Measurements from ENCODE around the gene ZSCAN5B. TPM values are rescaled to one million over a fixed set of nuclear protein-coding genes. Genes with fewer than 3 reads are reported as not detected.

The ZSCAN5B gene
- total and polyA plus RNA-seq, 2 of the 8 experiments (the other 6 are each of a cell fraction or from before 2014, with no cell fraction given), result not detected

- no peak overlapping the region for H2BK15ac ChIP-seq (ENCODE audit: low read length)
- no peak overlapping the region for H3K4me3 ChIP-seq (ENCODE audit: extremely low read depth in 1 of 4, insufficient read depth in 2 of 4, low read depth in 3 of 4, low read length in 4 of 4)
- 93% methylated on average over 5 of the region's 5 CpGs; no CpG with 5 or more reads in 1 of the 2 experiments for WGBS, 2 experiments (ENCODE audit: extremely low coverage in 1 of 2, insufficient coverage in 1 of 2, insufficient read length in 1 of 2, insufficient replicate concordance in 2 of 2, low coverage in 1 of 2, low lambda C conversion rate in 2 of 2, missing lambda C conversion rate in 1 of 2)
- no peak overlapping the region for H2AFZ ChIP-seq (ENCODE audit: low read length)
- H3K4me2 ChIP-seq (ENCODE audit: insufficient read depth in 1 of 2, low read depth in 2 of 2, low read length in 2 of 2), result no peak overlapping the region
- FAIRE-seq (no peak), DNase-seq (ENCODE audit: low read depth in 1 of 2, low spot score in 2 of 2) (no peak)
- no peaks in the 10 kb centered on the region for H3K9me3 ChIP-seq (ENCODE audit: insufficient read depth in 2 of 2, low read depth in 1 of 2, low read length in 1 of 2)
- peaks cover 0 to 22% (median 9%) of the 10 kb centered on the region in 4 experiments; a peak in 5 of 8 replicates for H3K36me3 ChIP-seq (ENCODE audit: control insufficient read depth in 2 of 4, insufficient read depth in 4 of 4, low read length in 3 of 4)
- no peak overlapping the region for H4K5ac ChIP-seq (ENCODE audit: insufficient read length, low read depth, low read length)
- H3K14ac ChIP-seq (ENCODE audit: insufficient read length), result no peak overlapping the region
- H3K79me2 ChIP-seq (ENCODE audit: control insufficient read depth in 1 of 2, insufficient read depth in 2 of 2, low read length in 2 of 2), result peaks cover 0 to 13% of the 10 kb centered on the region in 2 experiments; a peak in 2 of 4 replicates
- no peak overlapping the region for H4K8ac ChIP-seq (ENCODE audit: extremely low read depth, insufficient read depth, low read length)
- H2BK5ac ChIP-seq (ENCODE audit: low read depth, low read length), result no peak overlapping the region
- H4K91ac ChIP-seq (replicated peaks; ENCODE audit: insufficient read length, low read length), result no peak overlapping the region
- no peaks in the 10 kb centered on the region for H3K27me3 ChIP-seq (replicated peaks in 1 of 4; ENCODE audit: control insufficient read depth in 3 of 4, extremely low read depth in 1 of 4, insufficient read depth in 3 of 4, low read length in 3 of 4)
- H3K23me2 ChIP-seq (ENCODE audit: low read depth, low read length), result no peaks in the 10 kb centered on the region
- H3K4ac ChIP-seq (replicated peaks; ENCODE audit: insufficient read length, low read depth, low read length), result no peak overlapping the region
- peaks cover 6% of the 10 kb centered on the region for H3K79me1 ChIP-seq (ENCODE audit: low read depth, low read length)
- H2BK120ac ChIP-seq (replicated peaks; ENCODE audit: low read depth, low read length), result no peak overlapping the region
- no peak overlapping the region for H2BK12ac ChIP-seq (ENCODE audit: low read depth, low read length)
- peaks cover 5 to 10% (median 7%) of the 10 kb centered on the region in 4 experiments; a peak in 6 of 7 replicates for H3K4me1 ChIP-seq (replicated peaks in 1 of 4; ENCODE audit: control insufficient read depth in 3 of 4, insufficient read depth in 4 of 4, low read length in 3 of 4)
- no peak overlapping the region for H3K18ac ChIP-seq (ENCODE audit: extremely low read depth, low read length)
- CTCF ChIA-PET (ENCODE audit: partially characterized antibody), result no interaction called here
- peak overlapping the region; percentile 42; the same call in 1 of the 2 replicates for H2AK5ac ChIP-seq (ENCODE audit: low read depth, low read length)
- H3K56ac ChIP-seq (replicated peaks; ENCODE audit: insufficient read length, low read depth, low read length), result no peak overlapping the region
- H3K23ac ChIP-seq (ENCODE audit: insufficient read length), result no peak overlapping the region
- H3K9ac ChIP-seq (replicated peaks in 1 of 4; ENCODE audit: extremely low read depth in 1 of 4, low read depth in 3 of 4, low read length in 3 of 4), result no peak overlapping the region
- peaks cover 3 to 15% of the 10 kb centered on the region in 2 experiments for H4K20me1 ChIP-seq (replicated peaks in 1 of 2; ENCODE audit: control insufficient read depth in 1 of 2, insufficient read depth in 2 of 2, low read length in 2 of 2)
- no peak overlapping the region for H2BK20ac ChIP-seq (ENCODE audit: low read length)
- no peak overlapping the region for H3K27ac ChIP-seq (ENCODE audit: low read depth, low read length)
- POLR2A ChIA-PET (ENCODE audit: partially characterized antibody), result interaction anchor here (1.6 kb wide), 1 partner anchor 29 kb away, joined by 4 read pairs; the partner anchor contains the start of gene ZNF787
- TF ChIP-seq SIN3A (conservative IDR thresholded peaks at IDR 0.05 in 1 of 2, IDR thresholded peaks at IDR 0.05 in 1 of 2; ENCODE audit: low read depth in 1 of 2, low read length in 2 of 2) (no peak), EP300 (IDR thresholded peaks at IDR 0.05; ENCODE audit: borderline replicate concordance in 1 of 2, low read depth in 2 of 2, low read length in 2 of 2) (no peak), JUN (IDR thresholded peaks at IDR 0.05; ENCODE audit: low read depth, low read length) (no peak), SIX5 (IDR thresholded peaks at IDR 0.05; ENCODE audit: low read depth, low read length) (no peak), TAF1 (IDR thresholded peaks at IDR 0.05; ENCODE audit: low read depth, low read length) (no peak), HDAC2 (IDR thresholded peaks at IDR 0.05; ENCODE audit: borderline replicate concordance in 1 of 2, low read depth in 2 of 2, low read length in 2 of 2) (no peak), RBBP5 (IDR thresholded peaks at IDR 0.05; ENCODE audit: borderline replicate concordance, low read depth, low read length) (no peak), BACH1 (IDR thresholded peaks at IDR 0.05; ENCODE audit: low read length) (no peak), SIRT6 (IDR thresholded peaks at IDR 0.05; ENCODE audit: low read length) (no peak), KDM1A (IDR thresholded peaks at IDR 0.05; ENCODE audit: borderline replicate concordance, low read length) (no peak), YY1 (IDR thresholded peaks at IDR 0.05; ENCODE audit: low read depth, low read length) (no peak), RFX5 (IDR thresholded peaks at IDR 0.05; ENCODE audit: borderline replicate concordance, low read depth, low read length) (no peak), CHD2 (IDR thresholded peaks at IDR 0.05; ENCODE audit: low read length) (no peak)
Observed at GRCh38 chr19:56149656-56150038, 47.9 kb downstream of the ZSCAN5B start.

All from H1 (cell line).